Ascending aorta (tissue), 2 donors: Measurements from ENCODE around the gene CACNG5. TPM values are rescaled to one million over a fixed set of nuclear protein-coding genes. Genes with fewer than 3 reads are reported as not detected.

Experiments
- DNase-seq, 2 donors: peaks; one replicate each; pipeline ENCODE4 v3.0.0-alpha.2; 2019; ENCODE audit warnings: low spot score in 2 of 2
- H3K27ac ChIP-seq, 2 donors: fragments of 200-600 bp; sonication (generic); one replicate each; pipeline ENCODE4 v1.5.1; 2016 to 2017; ENCODE audit warnings: mild to moderate bottlenecking in 1 of 2
- H3K27me3 ChIP-seq: fragments of 200-600 bp; sonication (generic); one replicate; pipeline ENCODE4 v1.5.1; 2017
- H3K36me3 ChIP-seq, 2 donors: fragments of 200-600 bp; sonication (generic); one replicate each; pipeline ENCODE4 v1.5.1; 2016
- H3K4me1 ChIP-seq, 2 donors: fragments of 200-600 bp; sonication (generic); one replicate each; pipeline ENCODE4 v1.5.1; 2016 to 2017; ENCODE audit warnings: mild to moderate bottlenecking in 1 of 2
- H3K4me3 ChIP-seq, 2 donors: fragments of 200-600 bp; sonication (generic); one replicate each; pipeline ENCODE4 v1.5.1; 2016 to 2017; ENCODE audit warnings: mild to moderate bottlenecking in 1 of 2
- H3K9me3 ChIP-seq, 2 donors: fragments of 200-600 bp; sonication (generic); one replicate each; pipeline ENCODE4 v1.5.1; 2016
- intact Hi-C: fragments of 100-400 bp; cut with DNase I; formaldehyde crosslinking; loops from one replicate; pipeline ENCODE4 v1.15.1; 2023
- total RNA-seq: library from RNA; depleted of rRNA; stranded (reverse); fragments of >200 nt; gene quantifications from one replicate; pipeline ENCODE4 v1.1.0, GENCODE V29; 2016
- TF ChIP-seq, protein P1 (sequence below), 3 experiments: fragments of 200-600 bp in 2 of 3; fragments of 450-650 bp in 1 of 3; sonication (generic) in 2 of 3; IDR thresholded peaks; one replicate each; pipeline ENCODE4 v1.5.1; 2016 to 2019; ENCODE audit warnings: antibody characterized with exemption in 3 of 3, mild to moderate bottlenecking in 1 of 3, moderate library complexity in 1 of 3

Gene CACNG5
- total RNA-seq, 1 donor from 2014 or later = not detected

DNA sequence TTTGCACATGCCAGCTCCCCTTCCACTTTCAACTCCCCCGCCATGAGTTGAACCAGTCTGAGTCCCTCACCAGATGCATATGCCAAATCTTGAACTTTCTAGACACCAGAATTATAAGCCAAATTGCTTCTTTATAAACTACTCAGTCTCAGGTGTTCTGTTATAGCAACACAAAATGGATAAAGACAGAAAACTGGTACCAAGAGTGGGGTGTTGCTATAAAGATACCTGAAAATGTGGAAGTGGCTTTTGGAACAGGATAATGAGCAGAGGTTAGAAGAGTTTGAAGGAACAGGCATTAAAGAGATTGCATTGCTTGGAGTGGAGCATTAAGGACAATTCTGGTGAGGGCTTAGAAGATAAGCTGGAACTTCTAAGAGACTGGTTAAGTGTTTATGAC is 17.2 kb upstream of the CACNG5 start:
- no peaks in the 10 kb centered on the region for H3K27me3 ChIP-seq
- no peak for DNase-seq
- H3K36me3 ChIP-seq = no peaks in the 10 kb centered on the region
- intact Hi-C loops = no loop called here
- no peaks in the 10 kb centered on the region for H3K9me3 ChIP-seq
- no peak overlapping the region for H3K27ac ChIP-seq
- TF ChIP-seq, protein P1, sequence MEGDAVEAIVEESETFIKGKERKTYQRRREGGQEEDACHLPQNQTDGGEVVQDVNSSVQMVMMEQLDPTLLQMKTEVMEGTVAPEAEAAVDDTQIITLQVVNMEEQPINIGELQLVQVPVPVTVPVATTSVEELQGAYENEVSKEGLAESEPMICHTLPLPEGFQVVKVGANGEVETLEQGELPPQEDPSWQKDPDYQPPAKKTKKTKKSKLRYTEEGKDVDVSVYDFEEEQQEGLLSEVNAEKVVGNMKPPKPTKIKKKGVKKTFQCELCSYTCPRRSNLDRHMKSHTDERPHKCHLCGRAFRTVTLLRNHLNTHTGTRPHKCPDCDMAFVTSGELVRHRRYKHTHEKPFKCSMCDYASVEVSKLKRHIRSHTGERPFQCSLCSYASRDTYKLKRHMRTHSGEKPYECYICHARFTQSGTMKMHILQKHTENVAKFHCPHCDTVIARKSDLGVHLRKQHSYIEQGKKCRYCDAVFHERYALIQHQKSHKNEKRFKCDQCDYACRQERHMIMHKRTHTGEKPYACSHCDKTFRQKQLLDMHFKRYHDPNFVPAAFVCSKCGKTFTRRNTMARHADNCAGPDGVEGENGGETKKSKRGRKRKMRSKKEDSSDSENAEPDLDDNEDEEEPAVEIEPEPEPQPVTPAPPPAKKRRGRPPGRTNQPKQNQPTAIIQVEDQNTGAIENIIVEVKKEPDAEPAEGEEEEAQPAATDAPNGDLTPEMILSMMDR (IDR thresholded peaks at IDR 0.05) = no peak
- H3K4me3 ChIP-seq = no peak overlapping the region
- no peaks in the 10 kb centered on the region for H3K4me1 ChIP-seq

- no peaks in the 10 kb centered on the region for H3K4me1 ChIP-seq
These were observed 15.5 kb upstream of the CACNG5 start for GRCh38 chr17:66819466-66819865.

GRCh38 chr17:66822009-66822408 is 12.9 kb upstream of the CACNG5 start:
- Histone ChIP-seq H3K36me3 (no peaks in the 10 kb centered on the region), H3K4me3 (no peak overlapping the region), H3K9me3 (no peaks in the 10 kb centered on the region), H3K27me3 (no peaks in the 10 kb centered on the region), H3K4me1 (no peaks in the 10 kb centered on the region), H3K27ac (no peak overlapping the region)
- TF ChIP-seq, protein P1 (IDR thresholded peaks at IDR 0.05) = no peak
- DNase-seq = no peak
- intact Hi-C loops = no loop called here

More at GRCh38 chr17:66819466-66819865, 15.5 kb upstream of the CACNG5 start:
- no peak overlapping the region for H3K4me3 ChIP-seq
- H3K27ac ChIP-seq = no peak overlapping the region
- no peaks in the 10 kb centered on the region for H3K27me3 ChIP-seq
- TF ChIP-seq, protein P1 (IDR thresholded peaks at IDR 0.05) = no peak
- intact Hi-C loops = no loop called here
- no peak for DNase-seq
- H3K9me3 ChIP-seq = no peaks in the 10 kb centered on the region
- no peaks in the 10 kb centered on the region for H3K36me3 ChIP-seq

- Histone ChIP-seq H3K9me3 (no peaks in the 10 kb centered on the region), H3K36me3 (no peaks in the 10 kb centered on the region), H3K4me1 (no peaks in the 10 kb centered on the region), H3K4me3 (no peak overlapping the region), H3K27me3 (no peaks in the 10 kb centered on the region), H3K27ac (no peak overlapping the region)
- TF ChIP-seq, protein P1 (IDR thresholded peaks at IDR 0.05) = no peak
- DNase-seq = no peak
- intact Hi-C loops = no loop called here
These were observed 8.1 kb upstream of the CACNG5 start for GRCh38 chr17:66826856-66827255.

DNA sequence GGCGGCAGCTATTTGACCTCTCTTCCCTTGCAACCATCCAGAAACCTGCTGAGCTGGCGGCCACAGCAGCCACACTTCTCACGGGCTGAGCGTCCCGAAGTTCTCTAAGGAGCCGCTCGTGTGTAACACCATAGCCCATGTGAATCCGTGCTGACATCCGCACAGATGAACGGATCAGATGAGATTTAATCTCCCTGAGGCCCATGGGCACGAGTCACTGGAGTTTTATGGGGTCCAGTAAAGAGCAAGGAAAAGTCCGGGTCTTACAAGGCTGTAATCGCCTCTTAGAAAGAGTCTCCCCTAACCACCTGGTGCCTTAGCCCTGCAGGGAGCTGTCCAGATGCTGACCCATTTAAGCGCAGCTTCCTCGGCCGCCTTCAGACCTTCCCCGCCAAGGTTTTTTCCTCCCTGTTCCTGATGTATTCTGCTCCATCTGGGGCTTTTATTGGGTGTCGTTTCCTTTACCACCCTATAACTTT is 5.5 kb upstream of the CACNG5 start:
- H3K27ac ChIP-seq = no peak overlapping the region
- no peaks in the 10 kb centered on the region for H3K27me3 ChIP-seq
- no peak overlapping the region for H3K4me3 ChIP-seq
- intact Hi-C loops = no loop called here
- no peaks in the 10 kb centered on the region for H3K36me3 ChIP-seq
- DNase-seq = no peak
- no peaks in the 10 kb centered on the region for H3K4me1 ChIP-seq
- TF ChIP-seq, protein P1 (IDR thresholded peaks at IDR 0.05) = no peak
- H3K9me3 ChIP-seq = no peaks in the 10 kb centered on the region

DNA sequence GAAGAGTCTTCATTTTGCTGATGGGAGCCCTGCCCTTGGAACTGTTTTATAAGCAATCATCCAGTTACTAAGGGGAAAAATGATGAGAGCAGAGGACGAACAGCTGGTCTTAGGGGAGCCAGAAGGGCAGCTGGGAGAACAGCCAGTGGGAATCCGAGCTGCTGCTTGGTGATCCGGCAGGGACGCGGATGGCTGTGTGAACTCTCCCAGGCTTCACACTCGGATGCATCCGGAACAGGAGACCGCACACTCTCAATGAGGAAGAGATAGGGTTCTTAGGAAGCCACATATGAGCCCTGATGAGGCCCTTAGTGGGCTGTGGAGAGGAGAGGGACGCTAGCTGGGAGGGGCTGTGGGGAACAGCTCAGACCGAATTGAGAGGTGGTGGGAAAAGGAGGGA is 5.0 kb upstream of the CACNG5 start:
- TF ChIP-seq, protein P1 (IDR thresholded peaks at IDR 0.05) = no peak
- no peaks in the 10 kb centered on the region for H3K9me3 ChIP-seq
- no peaks in the 10 kb centered on the region for H3K27me3 ChIP-seq
- no peak overlapping the region for H3K27ac ChIP-seq
- H3K4me1 ChIP-seq = no peaks in the 10 kb centered on the region
- no peaks in the 10 kb centered on the region for H3K36me3 ChIP-seq
- intact Hi-C loops = no loop called here
- no peak for DNase-seq
- no peak overlapping the region for H3K4me3 ChIP-seq
